Middle frontal gyrus (tissue), 1 donor: ENCODE results near the gene REPS1.
"Not testable (repeated sequence)": the region's sequence is repeated elsewhere in the genome, so short reads cannot be mapped to it uniquely, and the experiment has no call there.

Experiments
- DNase-seq: peaks from one replicate; pipeline ENCODE4 v3.0.0-alpha.2; 2015; ENCODE audit warnings: low spot score; ENCODE audit errors: extremely low spot score

REPS1 gene, protein sequence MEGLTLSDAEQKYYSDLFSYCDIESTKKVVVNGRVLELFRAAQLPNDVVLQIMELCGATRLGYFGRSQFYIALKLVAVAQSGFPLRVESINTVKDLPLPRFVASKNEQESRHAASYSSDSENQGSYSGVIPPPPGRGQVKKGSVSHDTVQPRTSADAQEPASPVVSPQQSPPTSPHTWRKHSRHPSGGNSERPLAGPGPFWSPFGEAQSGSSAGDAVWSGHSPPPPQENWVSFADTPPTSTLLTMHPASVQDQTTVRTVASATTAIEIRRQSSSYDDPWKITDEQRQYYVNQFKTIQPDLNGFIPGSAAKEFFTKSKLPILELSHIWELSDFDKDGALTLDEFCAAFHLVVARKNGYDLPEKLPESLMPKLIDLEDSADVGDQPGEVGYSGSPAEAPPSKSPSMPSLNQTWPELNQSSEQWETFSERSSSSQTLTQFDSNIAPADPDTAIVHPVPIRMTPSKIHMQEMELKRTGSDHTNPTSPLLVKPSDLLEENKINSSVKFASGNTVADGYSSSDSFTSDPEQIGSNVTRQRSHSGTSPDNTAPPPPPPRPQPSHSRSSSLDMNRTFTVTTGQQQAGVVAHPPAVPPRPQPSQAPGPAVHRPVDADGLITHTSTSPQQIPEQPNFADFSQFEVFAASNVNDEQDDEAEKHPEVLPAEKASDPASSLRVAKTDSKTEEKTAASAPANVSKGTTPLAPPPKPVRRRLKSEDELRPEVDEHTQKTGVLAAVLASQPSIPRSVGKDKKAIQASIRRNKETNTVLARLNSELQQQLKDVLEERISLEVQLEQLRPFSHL

DNA sequence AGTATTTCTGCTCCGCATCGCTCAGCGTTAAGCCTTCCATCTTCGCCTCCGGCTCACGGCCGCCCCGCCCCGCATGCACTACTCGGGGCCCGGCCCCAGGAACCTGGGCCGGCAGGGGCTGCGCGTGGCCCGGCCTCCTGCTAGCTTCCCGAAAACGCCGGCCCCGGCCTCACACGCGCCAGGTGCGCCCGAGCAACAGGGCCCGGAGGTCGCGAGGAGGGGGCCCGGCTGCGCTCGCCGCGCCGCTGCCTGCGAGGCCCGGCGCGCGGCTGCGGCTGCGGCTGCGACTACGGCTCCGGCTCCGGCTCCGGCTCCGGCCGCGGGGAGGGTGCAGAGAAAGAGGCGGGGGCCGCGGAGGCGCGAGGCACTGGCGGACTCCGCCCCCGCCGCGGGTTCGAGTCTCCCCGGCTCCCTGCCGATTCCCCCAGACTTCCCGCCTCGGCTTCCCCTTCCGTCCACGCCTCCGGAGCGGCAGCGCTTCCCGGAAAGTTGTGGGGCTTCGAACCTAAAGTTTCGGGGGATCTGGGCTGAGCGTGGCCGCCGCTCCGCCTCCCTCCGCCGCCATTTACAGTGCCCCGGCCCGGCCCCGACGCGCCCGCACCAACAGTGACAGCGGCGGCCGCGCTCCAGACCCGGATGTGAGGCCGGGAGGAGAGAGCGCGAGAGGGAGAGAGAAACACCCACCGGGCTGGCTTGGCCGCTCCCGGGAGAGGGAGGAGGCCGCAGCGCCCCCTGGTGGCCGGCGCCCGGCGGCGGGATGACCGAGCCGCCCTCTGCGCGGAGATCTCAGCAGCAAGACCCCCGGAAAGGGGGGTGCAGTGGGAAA lies at the start of gene REPS1:
TSS of gene REPS1 (minus strand) at position 611 of the 826 bp plus-strand sequence. CDS start at position 40, 571 bp downstream.
- DNase-seq = peak; percentile 75

DNA sequence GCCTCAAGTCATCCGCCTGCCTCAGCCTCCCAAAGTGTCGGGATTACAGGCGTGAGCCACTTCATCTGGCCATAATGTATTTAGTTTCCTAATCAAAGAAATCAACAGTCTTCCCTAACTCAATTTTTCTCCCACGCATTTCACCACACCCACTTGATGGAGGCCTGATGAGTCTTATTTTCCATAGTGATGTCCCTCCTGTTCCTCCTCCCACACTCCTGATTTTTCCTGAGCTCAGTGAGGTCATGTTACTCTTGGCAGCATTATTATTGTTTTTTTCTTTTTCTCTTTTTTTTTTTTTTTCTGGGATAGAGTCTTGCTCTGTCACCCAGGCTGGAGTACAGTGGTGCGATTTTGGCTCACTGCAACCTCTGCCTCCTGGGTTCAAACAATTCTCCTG lies 49.4 kb upstream of the REPS1 start:
- no peak for DNase-seq

DNA sequence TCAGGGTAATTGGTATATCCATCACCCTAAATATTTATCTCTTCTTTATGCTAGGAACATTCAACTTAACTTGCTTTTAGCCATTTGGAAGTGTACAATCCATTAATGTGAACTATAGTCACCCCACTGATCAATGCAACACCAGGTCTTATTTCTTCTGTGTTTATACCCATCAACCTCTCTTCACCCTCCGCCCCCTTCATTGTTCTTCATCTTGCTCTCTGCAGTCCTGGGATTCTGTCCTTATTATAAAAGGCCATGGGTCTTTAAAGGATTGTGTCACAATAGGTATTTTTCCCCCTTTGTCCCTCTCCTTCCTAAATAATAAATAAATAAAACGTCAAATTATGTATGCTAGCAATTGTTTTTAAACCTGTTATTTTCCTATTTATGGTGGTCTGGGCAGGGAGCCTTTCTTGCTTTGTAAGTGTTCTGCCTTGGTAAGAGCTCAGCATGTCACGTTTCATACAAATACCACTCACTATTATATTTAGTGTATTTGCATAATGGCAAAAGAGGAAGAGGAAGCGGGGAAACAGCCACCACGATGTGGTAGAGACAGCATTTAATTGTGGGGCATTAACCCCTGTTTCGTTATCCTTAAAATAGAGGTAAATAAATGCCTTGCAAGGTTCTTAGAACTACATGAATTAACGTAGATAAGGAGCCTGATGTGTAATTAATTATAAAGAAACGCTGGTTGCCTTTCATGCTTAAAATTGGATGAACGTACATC lies 42.3 kb upstream of the REPS1 start:
- no peak for DNase-seq

DNA sequence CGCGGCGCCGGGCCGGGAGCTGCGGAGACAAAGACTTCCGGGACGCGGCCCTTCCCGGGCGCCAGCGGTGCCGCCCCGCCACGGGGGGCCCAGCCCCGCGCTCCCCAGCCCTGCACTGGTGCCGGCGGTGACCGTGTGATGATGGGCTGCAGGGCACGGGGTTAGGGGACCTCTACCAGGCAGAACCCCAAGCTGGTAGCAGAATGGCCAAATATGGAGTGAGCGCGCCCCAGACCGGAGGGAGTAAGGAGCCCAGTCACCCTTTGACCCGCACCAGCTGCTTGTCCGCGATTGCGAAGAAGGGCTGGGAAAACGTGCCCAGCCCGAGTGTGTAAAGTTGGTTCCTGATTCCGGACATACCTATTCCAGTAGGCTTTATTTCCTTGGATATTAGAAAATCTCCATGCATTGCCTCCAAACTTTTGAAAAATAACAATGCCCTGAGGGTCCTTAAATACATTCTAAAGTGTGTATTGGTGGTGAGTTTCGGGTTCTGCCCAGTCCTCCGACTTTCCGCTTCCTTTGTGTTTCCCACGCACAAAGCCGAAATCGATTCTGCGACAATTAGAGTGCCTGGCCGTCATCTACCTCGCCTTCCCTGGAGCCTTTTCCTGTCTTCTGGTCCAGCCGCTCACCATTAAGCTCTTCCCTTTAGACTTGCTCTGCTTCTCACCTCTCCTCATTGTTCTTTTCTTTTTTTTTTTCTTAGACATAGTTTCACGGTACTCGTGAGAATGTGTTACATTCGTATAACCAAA lies 41.6 kb upstream of the REPS1 start:
- DNase-seq = no peak

DNA sequence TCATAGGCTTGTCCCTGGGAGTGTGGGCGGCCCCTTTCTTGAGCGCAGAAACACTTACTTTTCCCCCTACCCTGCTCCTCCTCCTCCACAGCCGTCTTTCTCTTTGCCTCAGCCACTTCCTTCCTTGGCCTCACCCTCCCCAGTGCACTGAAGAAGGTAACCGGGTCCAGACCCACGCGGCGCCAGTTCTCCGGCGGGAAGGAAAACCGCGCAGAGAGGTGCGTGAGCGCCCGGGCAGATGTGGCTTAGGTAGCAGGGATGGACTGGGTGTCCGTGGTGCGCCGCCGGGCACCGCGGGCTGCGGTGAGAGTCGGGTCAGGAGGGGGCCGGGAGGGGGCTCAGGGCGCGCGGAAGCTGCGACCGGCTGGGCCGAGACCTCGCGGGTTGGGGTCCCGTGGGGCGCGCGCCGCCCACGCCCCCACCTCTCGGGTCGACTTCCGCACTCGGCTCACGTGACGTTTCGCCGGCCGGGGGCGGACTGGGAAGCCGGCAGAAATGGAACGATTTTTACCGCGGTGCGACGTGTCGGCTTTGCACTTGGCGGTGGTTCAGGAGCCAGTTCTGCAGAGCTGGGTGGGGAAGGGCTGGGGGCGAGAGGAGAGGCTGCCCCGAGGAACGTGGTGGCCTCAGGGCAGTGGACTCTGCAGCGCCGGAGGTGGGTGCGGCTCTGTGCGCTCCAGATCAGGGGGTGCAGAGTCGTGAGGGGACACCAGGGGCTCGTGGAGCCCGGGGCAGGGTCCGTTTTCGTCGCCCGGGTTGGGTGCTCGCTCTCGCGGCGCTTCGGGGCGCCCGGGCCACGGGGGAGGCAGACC lies 40.8 kb upstream of the REPS1 start, which contains the start of gene ABRACL:
TSS of gene ABRACL (plus strand) at position 88 of the 812 bp plus-strand sequence. CDS start 5,416 bp downstream, outside the sequence.
- DNase-seq = no peak

DNA sequence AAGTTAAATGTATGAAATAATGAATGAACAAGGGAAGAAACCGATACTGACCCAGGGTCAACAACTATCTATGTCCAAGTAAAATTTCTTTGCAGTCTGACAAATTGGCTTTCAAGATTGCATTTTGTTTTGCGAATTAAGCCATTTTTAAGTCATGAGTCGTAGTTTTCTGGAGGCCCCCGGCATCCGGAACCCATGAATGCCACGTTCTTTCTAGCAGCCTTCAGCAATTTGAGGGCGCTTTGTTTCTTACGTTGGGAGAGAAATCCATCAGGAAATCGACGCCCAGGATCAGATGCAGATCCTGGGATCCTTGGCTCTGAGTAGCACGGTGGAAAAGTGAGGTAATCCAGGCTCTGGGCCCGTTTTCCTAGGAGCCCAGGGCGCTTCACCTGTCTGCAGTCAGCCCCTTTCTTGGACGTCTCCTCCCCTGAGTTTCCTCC lies 40.2 kb upstream of the REPS1 start:
- DNase-seq = no peak

DNA sequence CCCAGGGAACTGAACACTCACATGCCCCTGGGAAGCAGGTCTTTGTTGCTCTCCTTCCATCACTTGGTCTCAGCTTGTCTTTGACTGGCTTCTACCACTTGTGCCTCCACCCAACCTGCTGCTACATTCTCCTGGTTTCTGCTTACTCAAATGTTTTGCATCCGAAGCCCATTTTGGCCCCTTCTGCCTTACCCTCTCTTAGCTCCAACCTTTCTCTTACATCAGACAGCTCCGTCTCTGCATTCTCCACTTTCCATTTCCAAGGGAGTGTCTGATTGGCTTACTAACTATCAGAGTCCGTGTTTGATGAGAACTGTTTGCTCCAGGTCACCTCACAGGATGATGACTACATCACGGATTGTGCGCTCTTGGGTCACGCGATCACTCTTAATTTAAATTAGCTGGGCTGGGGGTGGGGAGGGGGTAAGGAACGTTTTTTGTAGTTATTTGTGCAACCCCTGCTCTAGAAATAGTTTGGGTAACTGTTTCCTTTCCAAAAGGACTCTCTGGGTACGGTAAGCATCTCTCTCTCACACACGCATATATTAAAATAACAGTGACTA lies 39.6 kb upstream of the REPS1 start:
- no peak for DNase-seq

DNA sequence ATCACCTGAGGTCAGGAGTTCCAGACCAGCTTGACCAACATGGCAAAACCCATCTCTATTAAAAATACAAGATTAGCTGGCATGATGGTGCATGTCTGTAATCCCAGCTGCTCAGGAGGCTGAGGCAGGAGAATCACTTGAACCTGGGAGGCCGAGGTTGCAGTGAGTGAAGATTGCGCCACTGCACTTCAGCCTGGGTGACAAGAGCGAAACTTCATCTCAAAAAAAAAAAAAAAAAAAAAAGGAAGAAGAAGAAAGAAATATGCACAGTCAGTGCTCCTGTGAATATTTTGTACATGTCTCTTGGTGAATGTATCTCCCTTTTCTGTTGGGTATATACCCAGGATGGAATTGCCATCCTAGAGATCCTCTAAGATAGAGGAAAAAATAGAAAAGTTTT lies 37.4 kb upstream of the REPS1 start:
- not testable (repeated sequence) for DNase-seq

DNA sequence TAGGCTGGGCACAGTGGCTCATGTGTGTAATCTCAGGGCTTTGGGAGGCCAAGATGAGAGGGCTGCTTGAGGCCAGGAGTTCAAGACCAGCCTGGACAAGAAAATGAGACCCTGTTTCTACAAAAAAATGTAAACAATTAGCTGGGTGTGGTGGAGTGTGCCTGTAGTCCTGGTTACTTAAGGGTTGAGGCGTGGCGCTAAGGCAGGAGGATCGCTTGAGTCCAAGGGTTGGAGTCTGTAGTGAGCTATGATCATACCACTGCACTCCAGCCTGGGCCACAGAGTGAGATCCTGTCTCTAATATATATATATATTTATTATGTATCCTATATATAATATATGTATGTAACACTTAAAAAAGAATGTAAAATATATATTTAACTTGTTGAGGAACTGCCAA lies 32.6 kb upstream of the REPS1 start:
- DNase-seq = no peak

DNA sequence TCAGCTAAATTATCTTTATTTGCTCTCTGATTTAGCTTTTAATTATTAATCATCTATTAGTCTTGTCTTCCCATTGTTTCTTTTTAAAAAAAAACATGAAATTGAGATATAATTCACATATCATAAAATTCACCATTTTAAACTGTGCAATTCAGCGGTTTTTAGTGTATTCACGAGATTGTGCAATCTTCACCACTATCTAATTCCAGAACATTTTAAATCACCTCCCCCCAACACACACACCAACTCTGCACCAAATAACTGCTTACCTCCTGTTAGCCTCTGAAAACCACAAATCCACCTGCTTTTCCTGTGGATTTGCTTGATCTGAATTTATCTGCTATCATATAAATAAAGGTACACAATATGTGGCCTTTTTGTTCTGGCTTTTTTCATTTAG lies 31.7 kb upstream of the REPS1 start:
- DNase-seq = no peak

DNA sequence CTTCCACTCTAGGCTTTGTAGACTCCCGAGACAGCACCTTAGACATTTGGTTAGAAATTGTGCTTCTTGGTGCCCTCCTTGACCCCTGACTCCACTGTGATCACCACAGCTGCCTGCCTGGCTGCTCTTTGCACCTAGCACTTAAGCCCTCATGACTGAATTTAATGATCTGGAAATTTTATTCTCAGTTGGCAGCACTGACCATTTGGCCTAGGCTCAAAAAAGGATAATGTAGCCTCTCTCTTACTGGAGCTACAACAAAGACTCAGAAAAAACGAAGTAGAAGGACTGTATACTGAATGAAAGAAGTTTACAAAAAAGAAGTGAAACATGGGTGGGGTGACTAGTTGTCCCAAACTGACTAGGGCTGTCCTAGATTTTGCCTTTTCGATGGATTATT lies 29.2 kb upstream of the REPS1 start:
- no peak for DNase-seq

DNA sequence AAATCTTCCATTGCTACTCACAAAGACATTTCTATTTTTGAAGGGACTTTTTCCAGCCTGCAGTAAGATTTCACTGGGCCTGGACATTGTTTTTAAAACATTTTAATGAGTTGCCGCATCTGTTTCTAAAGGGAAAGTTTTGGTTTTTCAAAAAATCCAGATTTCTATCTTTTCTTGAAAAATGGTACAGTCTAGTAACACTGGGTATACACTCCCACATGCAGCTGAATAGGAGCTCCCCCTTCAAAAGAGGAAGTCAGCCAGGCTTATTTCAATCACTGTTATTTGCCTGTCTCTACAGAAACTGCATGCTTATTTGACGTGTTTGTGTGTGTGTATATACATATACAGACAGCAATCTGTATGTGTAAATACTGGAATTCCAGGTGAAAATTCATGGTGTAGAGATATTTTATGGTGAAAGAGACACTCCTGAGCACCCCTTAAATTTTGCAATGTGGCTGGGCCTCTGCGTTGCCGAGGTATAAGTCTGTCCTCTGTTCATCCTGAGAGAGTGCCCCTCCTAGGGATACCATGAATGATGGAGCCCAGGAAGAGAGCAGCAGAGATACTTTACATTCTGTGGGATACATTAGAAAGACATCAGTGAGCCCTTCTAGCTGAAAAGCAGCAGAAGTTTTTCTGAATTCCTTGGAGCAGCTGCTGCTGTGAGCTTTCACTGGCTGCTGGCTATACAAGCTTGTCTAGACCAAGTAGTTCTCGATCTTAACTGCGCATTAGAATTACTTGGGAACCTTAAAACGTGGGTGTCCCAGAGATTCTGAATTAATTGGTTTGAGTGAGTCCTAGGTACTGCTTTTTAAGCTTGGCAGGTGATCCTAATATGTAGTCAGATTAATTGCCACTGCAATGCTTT lies 28.5 kb upstream of the REPS1 start:
- no peak for DNase-seq

DNA sequence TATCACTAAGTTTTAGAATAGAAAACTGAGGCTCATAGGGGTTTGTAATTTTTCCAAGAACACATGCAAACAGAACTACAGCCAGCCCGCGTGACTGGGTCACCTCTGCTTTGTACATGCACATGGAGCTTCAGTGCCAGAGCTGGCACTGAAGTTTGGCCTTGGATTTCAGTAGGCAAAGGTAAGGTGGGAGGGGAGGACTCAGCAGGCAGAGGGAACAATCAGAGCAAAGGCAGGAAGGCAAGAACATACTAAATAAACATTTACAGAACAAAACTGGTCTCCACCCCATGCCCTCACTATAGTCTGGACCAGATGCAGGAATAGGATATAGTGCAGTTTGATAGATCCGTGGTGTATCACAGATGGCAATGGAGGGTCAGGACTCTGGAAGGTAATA lies 26.9 kb upstream of the REPS1 start:
- DNase-seq = no peak

DNA sequence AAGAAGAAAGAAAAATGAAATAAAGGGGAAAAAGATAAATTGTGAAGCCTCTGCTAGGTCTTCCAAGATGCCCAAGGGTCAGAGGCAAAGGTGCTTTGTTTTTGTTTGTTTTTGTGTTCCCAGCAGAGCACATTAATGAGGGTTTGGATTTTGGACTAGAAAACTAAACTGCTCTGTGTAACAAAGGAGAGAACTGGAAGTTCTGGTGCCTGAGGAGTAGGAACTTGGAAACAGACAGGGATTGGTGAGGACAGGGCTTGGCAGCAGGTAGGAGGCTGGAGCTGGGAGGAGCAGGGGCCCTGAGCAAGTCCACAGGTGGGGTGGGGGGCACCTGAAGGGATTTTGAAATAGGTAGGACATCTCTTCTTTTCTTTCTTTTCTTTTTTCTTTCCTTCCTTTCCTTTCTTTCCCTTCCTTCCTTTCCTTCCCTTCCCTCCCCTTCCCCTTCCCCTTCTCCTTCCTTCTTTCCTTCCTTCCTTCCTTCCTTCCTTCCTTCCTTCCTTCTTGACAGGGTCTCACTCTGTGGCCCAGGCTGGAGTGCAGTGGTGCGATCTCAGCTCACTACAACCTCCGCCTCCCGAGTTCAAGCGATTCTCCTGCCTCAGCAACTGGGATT lies 25.2 kb upstream of the REPS1 start:
- no peak for DNase-seq

DNA sequence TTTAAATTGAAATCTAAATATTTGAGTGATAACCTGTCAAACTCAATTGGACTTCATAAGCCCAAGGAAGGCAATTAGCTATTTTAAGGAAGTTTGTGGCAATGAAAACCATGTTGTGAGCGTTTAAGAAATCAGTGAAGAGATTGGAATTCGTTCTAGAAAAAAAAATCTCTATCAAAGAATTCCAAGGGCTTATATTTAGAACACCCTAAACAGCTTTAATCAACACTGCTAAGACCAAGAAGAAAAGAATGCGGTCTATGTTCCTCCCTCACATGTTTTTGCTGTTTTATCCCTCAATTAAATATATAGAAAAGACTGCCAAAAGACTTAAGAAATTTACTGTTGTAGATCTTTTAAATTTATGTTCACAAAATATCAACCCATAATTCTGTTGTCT lies 23.9 kb upstream of the REPS1 start:
- no peak for DNase-seq

DNA sequence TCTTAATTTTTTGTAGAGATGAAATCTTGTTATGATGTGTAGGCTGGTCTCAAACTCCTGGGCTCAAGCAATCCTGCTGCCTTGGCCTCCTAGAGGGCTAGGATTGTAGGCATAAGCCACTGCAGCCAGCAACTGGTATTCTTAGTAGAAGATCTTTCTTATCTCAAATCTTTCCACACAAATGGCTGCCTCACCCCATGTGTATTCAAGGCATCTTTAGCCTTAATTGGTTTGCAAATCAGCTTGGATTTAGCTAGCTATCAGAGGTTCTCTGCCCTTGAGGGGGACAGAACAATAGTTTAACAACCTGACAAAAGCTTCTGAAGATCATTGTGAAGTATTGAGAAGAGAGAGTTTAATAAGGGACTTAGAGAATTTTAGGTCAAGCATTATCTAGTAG lies 22.6 kb upstream of the REPS1 start:
- DNase-seq = no peak

DNA sequence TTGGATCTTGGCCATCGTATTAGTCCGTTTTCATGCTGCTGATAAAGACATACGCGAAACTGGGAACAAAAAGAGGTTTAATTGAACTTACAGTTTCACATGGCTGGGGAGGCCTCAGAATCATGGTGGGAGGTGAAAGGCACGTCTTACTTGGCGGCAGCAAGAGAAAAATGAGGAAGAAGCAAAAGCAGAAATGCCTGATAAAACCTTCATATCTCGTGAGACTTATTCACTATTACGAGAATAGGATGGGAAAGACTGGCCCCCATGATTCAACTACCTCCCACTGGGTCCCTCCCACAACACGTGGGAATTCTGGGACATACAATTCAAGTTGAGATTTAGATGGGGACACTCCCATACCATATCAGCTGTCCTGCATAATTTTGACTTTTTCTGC lies 20.1 kb upstream of the REPS1 start:
- DNase-seq = no peak

DNA sequence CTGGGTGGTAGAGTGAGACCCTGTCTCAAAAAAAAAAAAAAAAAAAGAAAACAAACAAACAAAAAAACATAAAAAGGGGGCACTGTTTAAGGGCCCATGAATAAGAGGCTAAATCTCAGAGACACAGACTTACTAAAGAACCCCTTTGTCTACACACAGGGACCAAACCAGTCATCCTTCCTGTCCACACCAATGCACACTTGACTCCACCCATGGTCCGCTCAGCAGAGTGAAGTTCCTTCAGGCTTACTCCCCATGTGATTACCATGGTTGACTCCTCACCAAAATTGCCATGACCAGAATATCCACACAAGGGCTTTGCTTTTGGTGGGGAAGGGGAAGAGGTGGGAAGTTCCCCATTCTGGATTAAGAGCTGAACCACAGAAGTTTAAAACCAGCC lies 19.4 kb upstream of the REPS1 start:
- DNase-seq = no peak
